T-helper 1 cell treated with Interleukin-12 subunit alpha and Interleukin-12 subunit beta and Interleukin-4 antibody, amounts not matched to agents 30 μg/mL and 1 μg/mL, for 36 hours (primary cell): ENCODE measurements around the gene SGCG.

Source experiments
- H3K27ac Mint-ChIP-seq: one replicate; pipeline ENCODE4 v1.8.0; 2021; ENCODE audit warnings: mild to moderate bottlenecking, mixed read lengths
- H3K27me3 Mint-ChIP-seq: one replicate; pipeline ENCODE4 v1.8.0; 2021; ENCODE audit warnings: low read depth, mixed read lengths
- H3K36me3 Mint-ChIP-seq: one replicate; pipeline ENCODE4 v1.8.0; 2021; ENCODE audit warnings: low read depth, mixed read lengths
- H3K4me1 Mint-ChIP-seq: one replicate; pipeline ENCODE4 v1.8.0; 2021; ENCODE audit warnings: low read depth, mixed read lengths
- H3K4me3 Mint-ChIP-seq: one replicate; pipeline ENCODE4 v1.8.0; 2021; ENCODE audit warnings: mild to moderate bottlenecking, moderate library complexity, mixed read lengths
- H3K9me3 Mint-ChIP-seq: one replicate; pipeline ENCODE4 v1.8.0; 2021; ENCODE audit warnings: mixed read lengths

SGCG gene

GRCh38 chr13:23330356-23330755, 149.6 kb downstream of the SGCG start:
- peaks cover 9% of the 10 kb centered on the region for H3K9me3 Mint-ChIP-seq
- H3K27ac Mint-ChIP-seq, result no peak overlapping the region
- H3K27me3 Mint-ChIP-seq, result no peaks in the 10 kb centered on the region
- H3K4me3 Mint-ChIP-seq, result no peak overlapping the region
- H3K4me1 Mint-ChIP-seq, result no peaks in the 10 kb centered on the region
- H3K36me3 Mint-ChIP-seq, result peaks cover 15% of the 10 kb centered on the region

DNA sequence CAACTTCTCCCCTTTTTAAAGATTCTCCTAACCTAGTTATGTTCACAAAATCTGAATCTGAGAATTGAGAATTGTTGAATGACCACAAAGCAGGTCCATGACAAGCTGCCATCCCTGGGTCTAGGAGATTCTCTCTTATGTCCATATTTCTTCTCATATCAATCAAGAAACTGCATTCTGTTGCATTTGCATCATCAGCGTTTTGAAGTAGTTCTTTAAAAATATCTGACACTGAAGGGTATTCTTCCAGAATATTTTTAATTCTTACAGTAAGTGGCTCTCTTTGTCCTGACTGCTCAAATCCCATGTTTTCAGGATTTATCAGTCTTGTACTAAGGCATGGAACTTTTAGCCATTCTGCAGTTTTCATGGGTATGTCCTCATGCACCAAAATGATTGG, 158.4 kb downstream of the SGCG start:
- no peaks in the 10 kb centered on the region for H3K27me3 Mint-ChIP-seq
- H3K36me3 Mint-ChIP-seq, result peaks cover 53% of the 10 kb centered on the region

DNA sequence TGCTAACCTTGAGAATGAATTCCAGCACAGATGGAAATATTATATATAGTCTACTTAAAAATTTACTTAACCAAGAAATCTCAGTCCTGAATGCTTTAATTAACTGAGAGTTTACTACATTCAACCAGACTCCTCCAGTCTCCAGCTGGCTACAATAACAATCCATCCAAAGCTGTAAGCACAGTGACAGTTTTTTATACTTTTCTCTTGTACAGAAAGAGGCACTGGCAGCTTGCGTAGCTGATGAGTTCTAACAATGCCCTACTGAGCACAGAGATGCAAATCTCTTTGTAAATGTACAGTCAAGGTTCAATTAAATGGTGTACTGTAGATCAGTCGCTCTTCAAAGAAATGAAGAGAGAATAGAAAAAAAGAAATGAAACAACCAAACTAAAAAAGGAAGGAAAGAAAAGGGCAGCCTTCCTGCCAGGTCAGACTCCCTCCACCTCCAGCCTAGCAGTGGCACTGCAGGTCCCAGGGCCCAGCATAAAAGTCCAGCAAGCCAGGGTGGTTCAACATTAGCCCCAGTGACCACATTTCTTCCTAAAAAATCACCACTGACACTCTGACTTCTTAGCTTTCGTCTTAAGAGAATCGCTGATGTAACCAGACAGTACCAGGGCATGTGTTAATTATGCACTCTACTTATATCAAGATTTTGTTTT, 164.3 kb downstream of the SGCG start:
- H3K4me3 Mint-ChIP-seq, result no peak overlapping the region
- H3K9me3 Mint-ChIP-seq, result peaks cover under 1% of the 10 kb centered on the region
- H3K4me1 Mint-ChIP-seq, result no peaks in the 10 kb centered on the region
- no peak overlapping the region for H3K27ac Mint-ChIP-seq
- no peaks in the 10 kb centered on the region for H3K27me3 Mint-ChIP-seq
- H3K36me3 Mint-ChIP-seq, result peaks cover 58% of the 10 kb centered on the region

More for the DNA sequence above, 158.4 kb downstream of the SGCG start:
- H3K9me3 Mint-ChIP-seq, result peaks cover 38% of the 10 kb centered on the region
- no peak overlapping the region for H3K4me3 Mint-ChIP-seq
- no peak overlapping the region for H3K27ac Mint-ChIP-seq
- no peaks in the 10 kb centered on the region for H3K4me1 Mint-ChIP-seq

DNA sequence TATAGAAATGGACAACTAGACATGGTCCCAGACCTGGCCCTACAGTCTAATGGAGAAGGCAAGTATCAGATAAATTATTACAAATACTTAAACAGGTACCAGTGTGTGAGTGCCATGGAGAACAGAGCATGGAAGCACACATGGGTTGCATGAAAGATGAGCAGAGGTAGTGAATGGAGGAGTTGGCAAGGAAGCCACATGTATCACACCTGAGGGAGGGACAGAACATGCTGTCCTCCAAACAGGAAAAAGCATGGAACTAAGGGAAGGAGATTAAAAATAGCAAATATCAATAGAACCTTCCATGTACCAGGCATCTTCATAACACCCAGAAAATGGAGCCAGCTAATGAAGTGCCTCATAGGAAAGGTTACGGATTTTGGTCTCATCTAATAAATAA, 166.8 kb downstream of the SGCG start:
- H3K36me3 Mint-ChIP-seq, result peaks cover 59% of the 10 kb centered on the region
- no peaks in the 10 kb centered on the region for H3K27me3 Mint-ChIP-seq
- H3K4me3 Mint-ChIP-seq, result no peak overlapping the region
- no peaks in the 10 kb centered on the region for H3K9me3 Mint-ChIP-seq
- H3K27ac Mint-ChIP-seq, result no peak overlapping the region
- H3K4me1 Mint-ChIP-seq, result peaks cover 3% of the 10 kb centered on the region

DNA sequence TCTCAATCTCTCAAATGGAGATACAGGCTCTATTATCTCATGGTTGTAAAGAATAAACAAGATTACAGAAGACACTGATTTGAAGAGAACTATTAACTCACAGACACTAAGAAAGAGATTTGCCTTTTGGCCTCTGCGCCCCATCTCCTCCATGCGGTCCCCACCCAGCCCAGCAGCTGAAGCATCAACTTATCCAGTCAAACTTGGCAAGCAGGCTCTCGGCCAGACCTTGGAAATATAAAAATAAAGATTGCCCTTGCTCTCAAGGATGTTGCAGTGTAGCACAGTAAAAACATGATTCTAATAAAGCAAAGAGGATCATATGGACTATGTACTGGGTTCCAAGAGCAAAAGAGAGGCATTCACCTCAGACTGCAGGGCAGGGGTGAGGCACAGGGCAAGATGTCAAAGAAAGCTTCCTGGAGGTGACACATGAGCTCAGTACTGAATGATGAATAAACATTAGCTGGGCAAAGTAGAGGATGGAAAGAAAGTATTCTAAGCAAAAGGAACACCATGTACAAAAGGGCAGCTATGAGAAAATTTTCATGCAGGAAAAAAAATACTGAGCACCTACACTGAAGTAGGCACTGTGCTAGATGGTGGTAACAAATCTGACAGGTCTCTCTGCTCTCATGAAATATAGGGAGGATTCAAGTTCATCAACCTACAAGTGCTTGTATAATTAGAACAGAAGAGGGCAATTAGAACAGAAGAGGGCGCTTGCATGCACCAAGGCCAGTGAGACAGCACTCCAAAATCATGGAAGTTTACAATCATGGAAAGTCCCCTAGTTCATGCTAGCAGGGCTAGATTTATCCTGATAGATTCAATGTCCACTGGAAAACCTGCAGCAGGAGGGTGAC, 167.7 kb downstream of the SGCG start:
- H3K4me3 Mint-ChIP-seq, result no peak overlapping the region
- peaks cover 5% of the 10 kb centered on the region for H3K4me1 Mint-ChIP-seq
- no peak overlapping the region for H3K27ac Mint-ChIP-seq
- H3K9me3 Mint-ChIP-seq, result no peaks in the 10 kb centered on the region
- H3K27me3 Mint-ChIP-seq, result no peaks in the 10 kb centered on the region
- H3K36me3 Mint-ChIP-seq, result peaks cover 59% of the 10 kb centered on the region

DNA sequence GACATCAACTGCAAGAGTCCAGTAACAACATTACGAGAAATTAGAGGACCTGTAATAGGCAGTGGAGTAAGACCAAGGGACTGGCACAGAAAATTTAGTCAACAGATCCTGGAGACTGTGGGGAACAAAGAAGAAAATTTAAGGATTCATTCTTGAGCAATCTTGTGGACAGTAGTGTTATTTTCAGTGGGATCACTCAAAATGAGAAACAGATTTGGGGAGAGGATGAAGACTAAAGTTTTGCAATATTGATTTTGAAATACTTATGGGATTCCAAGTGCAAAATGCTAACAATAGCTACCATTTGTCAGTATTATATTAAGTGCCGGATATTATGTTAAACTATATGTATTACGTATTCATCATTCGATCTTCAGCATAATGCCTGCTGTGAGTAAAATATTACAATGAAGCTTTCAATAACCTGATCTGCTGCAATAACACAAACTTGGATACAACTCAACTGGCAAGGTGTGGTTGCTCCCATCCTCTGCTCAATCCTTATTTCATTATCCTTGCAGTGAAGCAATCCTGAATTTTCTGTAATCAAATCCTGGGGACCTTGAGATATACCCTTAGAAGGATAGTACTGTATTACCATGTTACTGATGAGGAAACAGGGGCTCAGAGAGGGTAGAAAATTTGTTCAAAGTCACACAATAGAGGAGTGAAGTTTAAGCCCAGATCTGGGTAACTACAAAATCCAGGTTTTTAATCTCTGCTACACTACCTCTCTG, 168.6 kb downstream of the SGCG start:
- Mint-ChIP-seq H3K9me3 (no peaks in the 10 kb centered on the region), H3K27ac (no peak overlapping the region), H3K4me1 (peaks cover 5% of the 10 kb centered on the region), H3K36me3 (peaks cover 57% of the 10 kb centered on the region), H3K4me3 (no peak overlapping the region), H3K27me3 (no peaks in the 10 kb centered on the region)

DNA sequence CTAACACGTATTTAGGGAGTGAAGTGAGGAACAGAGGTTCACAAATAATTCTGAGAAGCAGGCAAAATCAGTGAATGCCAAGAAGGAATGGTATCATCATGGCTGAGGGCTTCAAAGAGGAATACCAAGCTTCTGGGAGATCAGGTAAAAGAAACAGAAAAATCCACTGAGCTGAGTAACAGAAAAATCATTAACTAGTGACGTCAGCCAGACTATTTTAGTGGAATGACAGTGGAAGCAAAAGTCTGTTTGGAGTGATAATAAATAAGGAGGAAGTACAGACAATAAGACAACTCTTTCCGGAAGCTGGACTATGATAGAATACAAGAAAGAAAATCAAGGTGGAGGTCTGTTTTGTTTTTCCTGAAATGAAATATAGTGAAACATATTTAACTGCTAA, 169.2 kb downstream of the SGCG start:
- Mint-ChIP-seq H3K27me3 (no peaks in the 10 kb centered on the region), H3K9me3 (no peaks in the 10 kb centered on the region), H3K4me1 (peaks cover 5% of the 10 kb centered on the region), H3K36me3 (peaks cover 60% of the 10 kb centered on the region), H3K27ac (no peak overlapping the region), H3K4me3 (no peak overlapping the region)

DNA sequence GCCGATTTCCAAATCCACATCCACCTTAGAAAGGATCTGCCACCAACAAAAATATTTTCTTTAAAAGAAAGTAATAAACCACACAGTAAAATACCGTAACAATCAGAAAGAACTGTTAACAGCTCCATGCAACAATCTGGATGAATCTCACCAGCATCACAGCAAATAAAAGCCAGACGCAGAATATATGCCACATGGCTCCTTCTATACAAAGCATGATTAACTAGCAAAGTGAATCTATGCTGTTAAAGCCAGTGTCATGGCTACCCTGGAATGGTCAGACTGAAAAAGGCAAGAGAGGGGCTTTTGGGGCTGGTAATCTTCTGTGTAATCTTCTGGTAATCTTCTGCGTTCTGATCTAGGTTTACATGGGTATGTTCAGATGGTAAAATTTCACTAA, 171.4 kb downstream of the SGCG start:
- no peak overlapping the region for H3K4me3 Mint-ChIP-seq
- peaks cover 5% of the 10 kb centered on the region for H3K4me1 Mint-ChIP-seq
- no peaks in the 10 kb centered on the region for H3K9me3 Mint-ChIP-seq
- H3K27ac Mint-ChIP-seq, result no peak overlapping the region
- H3K36me3 Mint-ChIP-seq, result peaks cover 57% of the 10 kb centered on the region
- H3K27me3 Mint-ChIP-seq, result no peaks in the 10 kb centered on the region

GRCh38 chr13:23354520-23354919, 173.7 kb downstream of the SGCG start:
- H3K4me3 Mint-ChIP-seq, result no peak overlapping the region
- no peak overlapping the region for H3K27ac Mint-ChIP-seq
- H3K27me3 Mint-ChIP-seq, result no peaks in the 10 kb centered on the region
- peaks cover 39% of the 10 kb centered on the region for H3K36me3 Mint-ChIP-seq
- peaks cover 5% of the 10 kb centered on the region for H3K4me1 Mint-ChIP-seq
- no peaks in the 10 kb centered on the region for H3K9me3 Mint-ChIP-seq

DNA sequence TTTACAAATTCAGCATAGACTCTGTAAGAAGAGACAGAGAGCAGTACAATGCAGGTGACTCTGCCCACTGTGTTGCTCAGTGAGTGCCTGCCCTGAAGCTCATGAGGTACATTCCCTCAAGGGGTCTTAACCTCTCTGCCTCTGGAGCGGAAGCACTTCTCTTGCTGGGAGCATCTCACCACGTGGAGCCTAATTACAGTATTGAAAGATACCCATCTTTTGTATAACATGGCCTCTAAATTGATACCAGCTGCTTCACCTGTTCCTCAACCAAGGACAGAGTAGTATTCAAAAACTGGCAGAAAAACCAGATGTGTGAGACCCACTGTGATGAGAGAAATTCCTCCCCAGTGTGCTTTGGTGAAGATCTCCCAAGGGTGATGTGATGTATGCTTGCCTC, 175.6 kb downstream of the SGCG start:
- Mint-ChIP-seq H3K9me3 (no peaks in the 10 kb centered on the region), H3K36me3 (peaks cover 29% of the 10 kb centered on the region), H3K27me3 (no peaks in the 10 kb centered on the region), H3K4me1 (peaks cover 5% of the 10 kb centered on the region), H3K4me3 (no peak overlapping the region), H3K27ac (no peak overlapping the region)

DNA sequence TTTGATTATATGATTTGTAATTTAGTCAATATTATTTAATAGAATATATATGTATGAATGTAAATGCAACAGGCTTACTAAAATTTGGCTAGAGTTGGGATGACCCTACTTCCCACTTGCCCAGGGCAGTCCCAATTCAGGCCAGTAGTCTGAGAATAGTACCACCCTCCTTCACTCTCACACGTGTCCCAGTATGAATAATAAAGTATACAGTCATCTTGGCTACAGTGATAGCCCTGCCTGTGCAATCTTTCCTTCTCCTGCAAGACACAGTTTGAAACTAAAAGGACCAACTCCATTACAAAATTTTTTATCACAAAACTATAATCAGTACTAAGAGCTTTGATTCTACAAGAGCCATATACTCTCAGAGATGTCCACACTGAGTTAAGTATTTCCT, 176.6 kb downstream of the SGCG start:
- H3K27ac Mint-ChIP-seq, result no peak overlapping the region
- H3K36me3 Mint-ChIP-seq, result peaks cover 23% of the 10 kb centered on the region
- no peaks in the 10 kb centered on the region for H3K9me3 Mint-ChIP-seq
- H3K4me3 Mint-ChIP-seq, result no peak overlapping the region
- peaks cover 2% of the 10 kb centered on the region for H3K4me1 Mint-ChIP-seq
- no peaks in the 10 kb centered on the region for H3K27me3 Mint-ChIP-seq

GRCh38 chr13:23359882-23360281, 179.1 kb downstream of the SGCG start:
- Mint-ChIP-seq H3K4me3 (no peak overlapping the region), H3K27ac (no peak overlapping the region), H3K4me1 (no peaks in the 10 kb centered on the region), H3K27me3 (no peaks in the 10 kb centered on the region), H3K36me3 (peaks cover 25% of the 10 kb centered on the region), H3K9me3 (no peaks in the 10 kb centered on the region)

DNA sequence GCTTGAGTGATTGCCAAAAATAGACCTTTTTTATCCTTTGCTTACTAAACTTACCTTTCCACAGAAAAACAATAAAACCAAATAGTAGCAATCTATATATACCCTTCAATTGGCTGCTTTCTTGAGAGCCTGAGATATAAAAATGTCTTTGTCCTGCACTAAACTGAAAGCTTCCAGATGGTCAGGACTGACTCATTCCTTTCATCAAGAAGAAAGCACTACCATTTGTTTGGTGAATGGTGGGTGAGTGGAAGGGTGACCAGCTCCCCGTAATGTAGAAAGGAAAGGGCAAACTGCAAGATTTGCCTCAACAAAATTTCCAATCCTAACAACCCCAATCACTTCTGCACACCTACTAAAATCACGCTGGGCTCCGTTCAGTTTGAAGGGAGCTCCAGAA, 184.9 kb downstream of the SGCG start:
- Mint-ChIP-seq H3K27me3 (no peaks in the 10 kb centered on the region), H3K9me3 (no peaks in the 10 kb centered on the region), H3K4me1 (no peaks in the 10 kb centered on the region), H3K36me3 (peaks cover 45% of the 10 kb centered on the region), H3K4me3 (no peak overlapping the region), H3K27ac (no peak overlapping the region)

DNA sequence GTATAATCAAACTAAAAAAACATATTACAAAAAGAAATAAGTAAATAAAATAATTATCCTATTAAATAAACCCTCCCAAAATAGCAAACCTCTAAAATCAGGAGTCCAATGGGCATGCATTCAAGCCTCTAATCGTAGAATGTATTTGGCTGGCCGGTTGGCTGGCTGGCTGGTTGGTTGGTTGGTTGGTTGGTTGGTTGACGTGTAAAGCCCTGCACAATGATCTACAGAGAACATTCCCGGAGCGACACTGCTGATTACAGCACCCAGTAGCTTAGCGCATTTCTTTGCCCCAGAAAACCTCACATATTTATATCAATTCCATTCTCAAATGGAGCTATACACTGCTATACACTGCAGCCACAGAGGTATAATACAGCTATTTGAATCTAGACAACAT, 187.1 kb downstream of the SGCG start:
- Mint-ChIP-seq H3K27me3 (no peaks in the 10 kb centered on the region), H3K36me3 (peaks cover 50% of the 10 kb centered on the region), H3K9me3 (no peaks in the 10 kb centered on the region), H3K4me3 (no peak overlapping the region), H3K27ac (no peak overlapping the region), H3K4me1 (peaks cover 9% of the 10 kb centered on the region)
